Keratinocyte (primary cell): Measurements from ENCODE around the gene ACYP2. TPM values are rescaled to one million over a fixed set of nuclear protein-coding genes. Genes with fewer than 3 reads are reported as not detected.

ENCODE experiments used
- DNase-seq: peaks from one replicate; pipeline ENCODE4 v3.0.0-alpha.2; 2011; ENCODE audit warnings: low read depth, missing footprints, low spot score
- FAIRE-seq: peaks from 2 replicates; lab custom pipeline; 2011; peaks lifted over from hg19 to GRCh38; lab: Jason Lieb, UNC
- H2AFZ ChIP-seq: 2 replicates; pipeline ENCODE4 v1.6.0; 2012; ENCODE audit warnings: low read length, control low read depth, inconsistent platforms; ENCODE audit not compliant: control insufficient read depth
- H3K27ac ChIP-seq: 2 replicates; pipeline ENCODE4 v1.5.1; 2011; ENCODE audit warnings: low read length; ENCODE audit not compliant: control insufficient read depth, insufficient read depth
- H3K27me3 ChIP-seq: 3 replicates; pipeline ENCODE4 v1.6.0; 2011; ENCODE audit warnings: low read length; ENCODE audit not compliant: control insufficient read depth, insufficient read depth; ENCODE audit errors: extremely low read depth
- H3K36me3 ChIP-seq, 2 experiments: 2 replicates in 1 of 2; 3 replicates in 1 of 2; pipeline ENCODE4 v1.5.1; 2011; ENCODE audit warnings: low read length in 2 of 2, mild to moderate bottlenecking in 1 of 2; ENCODE audit not compliant: control insufficient read depth in 2 of 2, insufficient read depth in 2 of 2; ENCODE audit errors: extremely low read depth in 1 of 2
- H3K4me1 ChIP-seq: 3 replicates; pipeline ENCODE4 v1.5.1; 2011; ENCODE audit warnings: low read length; ENCODE audit not compliant: control insufficient read depth, insufficient read depth; ENCODE audit errors: extremely low read depth
- H3K4me2 ChIP-seq: 3 replicates; pipeline ENCODE4 v1.6.0; 2011; ENCODE audit warnings: low read depth, low read length; ENCODE audit not compliant: control insufficient read depth, insufficient read depth; ENCODE audit errors: extremely low read depth
- H3K4me3 ChIP-seq, 3 experiments: fragments of 200-600 bp in 1 of 3; sonication (generic) in 1 of 3; 2 replicates in 2 of 3; 3 replicates in 1 of 3; pipeline ENCODE4 v1.5.1; 2011 to 2016; ENCODE audit warnings: low read length in 3 of 3, mild to moderate bottlenecking in 3 of 3, control low read depth in 2 of 3, inconsistent platforms in 1 of 3, low read depth in 1 of 3, mixed read lengths in 1 of 3, mixed run types in 1 of 3, moderate library complexity in 1 of 3; ENCODE audit not compliant: control insufficient read depth in 2 of 3, insufficient read depth in 2 of 3; ENCODE audit errors: extremely low read depth in 1 of 3
- H3K79me2 ChIP-seq: 2 replicates; pipeline ENCODE4 v1.6.0; 2012; ENCODE audit warnings: low read length; ENCODE audit not compliant: control insufficient read depth, insufficient read depth
- H3K9ac ChIP-seq: 3 replicates; pipeline ENCODE4 v1.6.0; 2011; ENCODE audit warnings: low read length; ENCODE audit not compliant: control insufficient read depth, insufficient read depth; ENCODE audit errors: extremely low read depth
- H3K9me1 ChIP-seq: 3 replicates; pipeline ENCODE4 v1.6.0; 2011; ENCODE audit warnings: low read length; ENCODE audit not compliant: control insufficient read depth, insufficient read depth; ENCODE audit errors: extremely low read depth
- H3K9me3 ChIP-seq: 2 replicates; pipeline ENCODE4 v1.5.1; 2012; ENCODE audit warnings: low read depth, low read length; ENCODE audit not compliant: control insufficient read depth
- H4K20me1 ChIP-seq: 3 replicates; pipeline ENCODE4 v1.6.0; 2011; ENCODE audit warnings: low read length; ENCODE audit not compliant: control insufficient read depth, insufficient read depth; ENCODE audit errors: extremely low read depth
- EZH2 ChIP-seq: IDR thresholded peaks from one replicate; pipeline ENCODE4 v1.6.1; 2012; ENCODE audit warnings: inconsistent platforms, mild to moderate bottlenecking, low read length, moderate library complexity
- dilution Hi-C: fragments of 300-500 bp; cut with MboI; formaldehyde crosslinking; loops from one replicate; pipeline ENCODE4 v1.7.0; 2020; ENCODE audit warnings: low sequenced_read_pairs; ENCODE audit not compliant: extremely low pct_ligation_motif_present
- polyA plus RNA-seq, 5 experiments: library from polyadenylated mRNA; depleted of rRNA in 3 of 5; stranded (reverse) in 3 of 5; stranded (forward) in 1 of 5; unstranded in 1 of 5; fragments of >200 nt; gene quantifications; 1 replicate in 1 of 5; 2 replicates in 3 of 5; 3 replicates in 1 of 5; pipeline versions ENCODE4 v1.2.1 to v1.2.3, GENCODE V29; 2011 to 2012; ENCODE audit warnings: missing spikeins in 2 of 5, low read depth in 1 of 5, low replicate concordance in 1 of 5
- TF ChIP-seq, protein P1 (sequence below), 3 experiments: IDR thresholded peaks in 1 of 3; conservative IDR thresholded peaks in 1 of 3; optimal IDR thresholded peaks in 1 of 3; 2 replicates in 2 of 3; 3 replicates in 1 of 3; pipeline versions ENCODE3 to v1.5.1; 2011; ENCODE audit warnings: low read length in 3 of 3, mild to moderate bottlenecking in 3 of 3, moderate library complexity in 2 of 3, control low read depth in 1 of 3, inconsistent platforms in 1 of 3; ENCODE audit not compliant: insufficient read depth in 2 of 3; ENCODE audit errors: extremely low read depth in 1 of 3

ACYP2 gene
- polyA plus RNA-seq, 1 donor (not counting 4 experiments of a cell fraction or from before 2014, with no cell fraction given): 8.7 TPM

DNA sequence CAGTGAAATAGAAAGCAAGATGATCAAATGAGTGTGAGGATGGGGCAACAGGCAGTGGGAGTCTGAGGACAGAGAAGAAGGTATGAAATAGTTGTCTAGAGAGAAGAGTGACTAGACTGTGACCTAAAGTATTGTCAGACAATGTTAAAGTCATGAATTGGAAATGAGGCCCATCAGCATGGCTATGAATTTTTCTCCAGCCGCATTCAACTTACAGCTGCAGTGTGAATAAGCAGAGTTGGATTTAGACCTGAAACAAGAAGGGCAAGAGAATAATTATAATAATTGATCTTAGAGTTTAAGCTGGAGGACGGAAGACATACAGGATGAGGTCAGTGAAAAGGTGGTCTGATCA is 144.8 kb downstream of the ACYP2 start:
- FAIRE-seq (no peak), DNase-seq (no peak)
- H3K79me2 ChIP-seq: no peaks in the 10 kb centered on the region
- H4K20me1 ChIP-seq: no peaks in the 10 kb centered on the region
- H3K9me1 ChIP-seq: no peaks in the 10 kb centered on the region
- dilution Hi-C loops: no loop called here
- H3K27ac ChIP-seq: no peak overlapping the region
- no peaks in the 10 kb centered on the region for H3K9me3 ChIP-seq
- no peaks in the 10 kb centered on the region for H3K4me1 ChIP-seq
- TF ChIP-seq, protein P1, sequence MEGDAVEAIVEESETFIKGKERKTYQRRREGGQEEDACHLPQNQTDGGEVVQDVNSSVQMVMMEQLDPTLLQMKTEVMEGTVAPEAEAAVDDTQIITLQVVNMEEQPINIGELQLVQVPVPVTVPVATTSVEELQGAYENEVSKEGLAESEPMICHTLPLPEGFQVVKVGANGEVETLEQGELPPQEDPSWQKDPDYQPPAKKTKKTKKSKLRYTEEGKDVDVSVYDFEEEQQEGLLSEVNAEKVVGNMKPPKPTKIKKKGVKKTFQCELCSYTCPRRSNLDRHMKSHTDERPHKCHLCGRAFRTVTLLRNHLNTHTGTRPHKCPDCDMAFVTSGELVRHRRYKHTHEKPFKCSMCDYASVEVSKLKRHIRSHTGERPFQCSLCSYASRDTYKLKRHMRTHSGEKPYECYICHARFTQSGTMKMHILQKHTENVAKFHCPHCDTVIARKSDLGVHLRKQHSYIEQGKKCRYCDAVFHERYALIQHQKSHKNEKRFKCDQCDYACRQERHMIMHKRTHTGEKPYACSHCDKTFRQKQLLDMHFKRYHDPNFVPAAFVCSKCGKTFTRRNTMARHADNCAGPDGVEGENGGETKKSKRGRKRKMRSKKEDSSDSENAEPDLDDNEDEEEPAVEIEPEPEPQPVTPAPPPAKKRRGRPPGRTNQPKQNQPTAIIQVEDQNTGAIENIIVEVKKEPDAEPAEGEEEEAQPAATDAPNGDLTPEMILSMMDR (optimal IDR thresholded peaks at IDR 0.05 in 1 of 3, IDR thresholded peaks at IDR 0.05 in 1 of 3, conservative IDR thresholded peaks at IDR 0.05 in 1 of 3; ENCODE audit: extremely low read depth in 1 of 3, insufficient read depth in 2 of 3, low read length in 3 of 3): no peak
- TF ChIP-seq EZH2: no peak
- no peaks in the 10 kb centered on the region for H3K27me3 ChIP-seq
- H3K4me2 ChIP-seq: no peak overlapping the region
- H3K4me3 ChIP-seq: no peak overlapping the region
- no peak overlapping the region for H2AFZ ChIP-seq
- H3K36me3 ChIP-seq: no peaks in the 10 kb centered on the region
- no peak overlapping the region for H3K9ac ChIP-seq

- Histone ChIP-seq H3K9me1 (no peaks in the 10 kb centered on the region), H3K4me2 (no peak overlapping the region), H4K20me1 (no peaks in the 10 kb centered on the region), H3K36me3 (no peaks in the 10 kb centered on the region), H3K27ac (no peak overlapping the region), H3K79me2 (no peaks in the 10 kb centered on the region), H3K9me3 (no peaks in the 10 kb centered on the region), H2AFZ (no peak overlapping the region), H3K4me1 (no peaks in the 10 kb centered on the region), H3K27me3 (no peaks in the 10 kb centered on the region), H3K9ac (no peak overlapping the region), H3K4me3 (no peak overlapping the region)
- no peak for DNase-seq
- FAIRE-seq: no peak
- dilution Hi-C loops: no loop called here
- TF ChIP-seq, protein P1 (optimal IDR thresholded peaks at IDR 0.05 in 1 of 3, IDR thresholded peaks at IDR 0.05 in 1 of 3, conservative IDR thresholded peaks at IDR 0.05 in 1 of 3; ENCODE audit: extremely low read depth in 1 of 3, insufficient read depth in 2 of 3, low read length in 3 of 3): no peak
- no peak for TF ChIP-seq EZH2
Measured at GRCh38 chr2:54261537-54261936, 146.1 kb downstream of the ACYP2 start.
